SH-SY5Y (cell line): ENCODE measurements around the gene ZC3H12A.

Experiments used
- GATA2 ChIP-seq: IDR thresholded peaks from 2 replicates; pipeline ENCODE4 v1.6.1; 2011; ENCODE audit warnings: mild to moderate bottlenecking, low read depth, low read length
- GATA3 ChIP-seq: IDR thresholded peaks from 2 replicates; pipeline ENCODE4 v1.6.1; 2011; ENCODE audit warnings: low read depth, mild to moderate bottlenecking, low read length, moderate library complexity

DNA sequence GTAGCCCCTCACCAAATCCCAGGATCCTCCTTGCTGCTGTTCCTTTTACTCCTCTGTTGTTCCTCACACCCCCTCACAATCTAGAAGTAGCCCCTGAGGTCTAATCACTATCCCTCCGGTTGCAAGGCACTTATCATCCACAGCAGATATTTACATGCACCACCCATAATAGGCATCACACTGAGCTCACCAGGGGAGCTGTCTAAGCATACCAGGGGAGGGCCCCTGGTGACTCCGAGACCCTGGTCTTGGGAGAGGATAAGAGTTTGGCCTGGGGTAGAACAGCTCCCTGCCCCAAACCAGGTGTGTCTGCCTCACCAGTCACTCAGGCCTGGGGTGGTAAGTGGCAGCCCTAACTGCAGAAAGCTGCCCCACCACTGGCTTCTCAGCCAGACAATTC lies 37.3 kb upstream of the ZC3H12A start:
- TF ChIP-seq GATA2, result no peak
- TF ChIP-seq GATA3, result no peak
